ENCODE measurements around the gene PGM3. TPM values are rescaled to one million over a fixed set of nuclear protein-coding genes. Genes with fewer than 3 reads are reported as not detected.

The PGM3 gene
- total RNA-seq, 1 experiment from 2014 or later: 36.9 TPM

DNA sequence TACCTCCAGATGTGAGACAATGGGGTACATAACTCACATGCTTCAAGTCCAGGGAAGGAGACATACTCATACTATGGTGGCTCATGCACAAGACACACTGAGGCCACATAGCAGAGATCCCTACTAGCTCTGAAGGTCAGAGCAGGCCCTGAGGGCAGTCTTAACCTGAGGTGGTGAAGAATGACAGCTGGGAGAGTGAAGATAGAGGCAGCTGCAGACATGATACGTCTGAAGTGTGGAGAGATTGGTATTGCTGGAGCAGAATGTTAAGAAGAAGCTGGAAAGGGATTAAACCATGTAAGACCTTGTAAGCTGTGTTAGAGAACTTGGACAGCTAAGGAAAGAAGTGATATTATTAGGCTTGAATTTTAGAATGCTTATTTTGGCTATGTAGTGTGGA, 32.9 kb downstream of the PGM3 start:
- peaks cover 3% of the 10 kb centered on the region; the same call in 1 of the 2 replicates for H3K36me3 ChIP-seq (replicated peaks; ENCODE audit: control insufficient read depth, insufficient read depth, low read length)
- H3K27me3 ChIP-seq (ENCODE audit: control insufficient read depth, insufficient read depth, low read length): no peaks in the 10 kb centered on the region
- no peak for DNase-seq
- H3K4me3 ChIP-seq (ENCODE audit: insufficient read depth, low read depth, low read length): no peak overlapping the region

DNA sequence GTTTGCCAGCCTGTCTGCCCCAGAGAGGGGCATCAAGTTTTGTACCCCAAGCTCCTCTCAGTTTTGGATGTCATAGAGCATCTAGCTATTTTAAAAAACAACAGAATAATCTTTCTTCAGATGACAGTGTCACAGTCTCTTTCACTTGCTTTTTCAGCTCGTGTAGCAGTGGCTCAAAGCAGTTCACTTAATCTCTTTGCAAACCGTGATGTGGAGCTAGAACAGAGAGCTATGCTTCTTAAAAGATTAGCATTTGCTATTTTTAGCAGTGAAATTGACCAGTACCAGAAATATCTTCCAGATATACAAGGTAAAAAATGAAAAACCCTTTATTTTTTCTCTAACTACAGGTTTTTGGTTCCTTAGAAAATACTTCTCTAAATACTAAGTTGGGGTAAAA, 37.3 kb downstream of the PGM3 start:
- Histone ChIP-seq H3K36me3 (replicated peaks; ENCODE audit: control insufficient read depth, insufficient read depth, low read length) (peaks cover 5% of the 10 kb centered on the region), H3K27me3 (ENCODE audit: control insufficient read depth, insufficient read depth, low read length) (no peaks in the 10 kb centered on the region), H3K4me3 (ENCODE audit: insufficient read depth, low read depth, low read length) (no peak overlapping the region)
- DNase-seq: no peak

DNA sequence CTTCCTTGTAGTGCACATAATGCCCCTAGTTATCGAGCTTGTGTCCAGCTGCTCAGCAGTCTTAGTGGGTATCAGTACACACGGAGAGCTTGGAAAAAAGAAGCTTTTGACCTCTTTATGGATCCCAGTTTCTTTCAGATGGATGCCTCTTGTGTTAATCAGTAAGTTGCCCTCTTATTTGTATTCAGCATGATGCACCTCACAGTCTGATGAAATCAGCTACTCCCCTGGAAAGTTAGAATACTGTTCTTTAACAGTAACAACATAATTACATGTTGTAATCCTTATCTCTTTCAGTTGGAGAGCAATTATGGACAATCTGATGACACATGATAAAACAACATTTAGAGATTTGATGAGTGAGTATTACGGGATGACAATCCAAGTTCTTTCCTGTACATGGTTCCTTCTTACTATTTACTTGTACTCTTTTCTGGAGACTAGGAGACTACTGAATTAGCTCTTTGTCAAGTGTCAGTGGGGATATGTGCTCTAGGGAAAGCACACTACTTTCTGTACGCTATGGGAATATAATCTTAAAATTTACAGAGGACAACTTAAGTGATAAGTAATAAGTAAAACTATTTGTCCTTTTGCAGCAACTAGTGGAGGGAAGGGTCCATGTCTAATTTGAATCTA, 39.1 kb downstream of the PGM3 start:
- Histone ChIP-seq H3K27me3 (ENCODE audit: control insufficient read depth, insufficient read depth, low read length) (no peaks in the 10 kb centered on the region), H3K4me3 (ENCODE audit: insufficient read depth, low read depth, low read length) (no peak overlapping the region), H3K36me3 (replicated peaks; ENCODE audit: control insufficient read depth, insufficient read depth, low read length) (peaks cover 3% of the 10 kb centered on the region; the same call in 1 of the 2 replicates)
- DNase-seq: no peak

DNA sequence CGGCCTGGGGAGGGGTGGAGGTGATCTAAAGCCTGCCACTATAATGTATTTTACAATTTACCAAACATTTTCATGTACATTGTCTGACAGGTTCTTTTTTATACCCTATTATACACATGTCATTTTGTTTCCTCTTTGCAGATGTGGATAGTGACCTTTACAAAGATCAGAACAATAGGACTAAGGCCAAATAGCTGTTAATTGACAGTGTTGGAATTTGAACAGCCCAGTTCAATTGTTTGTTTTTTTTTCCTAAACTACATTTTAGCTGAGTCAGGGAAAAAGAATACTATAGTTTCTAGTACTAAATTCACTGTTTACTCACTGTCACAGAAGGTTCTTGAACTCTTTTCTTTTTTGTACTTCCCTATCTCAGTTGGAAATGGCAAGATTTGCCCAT, 40.2 kb downstream of the PGM3 start:
- Histone ChIP-seq H3K27me3 (ENCODE audit: control insufficient read depth, insufficient read depth, low read length) (no peaks in the 10 kb centered on the region), H3K4me3 (ENCODE audit: insufficient read depth, low read depth, low read length) (no peak overlapping the region)
- DNase-seq: no peak

GRCh38 chr6:83151114-83151513, 42.0 kb downstream of the PGM3 start:
- H3K27me3 ChIP-seq (ENCODE audit: control insufficient read depth, insufficient read depth, low read length): no peaks in the 10 kb centered on the region
- DNase-seq: no peak
- peaks cover 1% of the 10 kb centered on the region; the same call in 1 of the 2 replicates for H3K36me3 ChIP-seq (replicated peaks; ENCODE audit: control insufficient read depth, insufficient read depth, low read length)
- H3K4me3 ChIP-seq (ENCODE audit: insufficient read depth, low read depth, low read length): no peak overlapping the region

More for the DNA sequence above, 40.2 kb downstream of the PGM3 start:
- peaks cover 3% of the 10 kb centered on the region; the same call in 1 of the 2 replicates for H3K36me3 ChIP-seq (replicated peaks; ENCODE audit: control insufficient read depth, insufficient read depth, low read length)

GRCh38 chr6:83138758-83139157, 54.3 kb downstream of the PGM3 start:
- H3K36me3 ChIP-seq (replicated peaks; ENCODE audit: control insufficient read depth, insufficient read depth, low read length): peaks cover 2% of the 10 kb centered on the region
- H3K4me3 ChIP-seq (ENCODE audit: insufficient read depth, low read depth, low read length): no peak overlapping the region
- DNase-seq: no peak
- H3K27me3 ChIP-seq (ENCODE audit: control insufficient read depth, insufficient read depth, low read length): no peaks in the 10 kb centered on the region

- no peaks in the 10 kb centered on the region for H3K27me3 ChIP-seq (ENCODE audit: control insufficient read depth, insufficient read depth, low read length)
- peaks cover 2% of the 10 kb centered on the region for H3K36me3 ChIP-seq (replicated peaks; ENCODE audit: control insufficient read depth, insufficient read depth, low read length)
- no peak overlapping the region for H3K4me3 ChIP-seq (ENCODE audit: insufficient read depth, low read depth, low read length)
- DNase-seq: no peak
Observed at GRCh38 chr6:83138118-83138722, 54.8 kb downstream of the PGM3 start.

- no peaks in the 10 kb centered on the region for H3K27me3 ChIP-seq (ENCODE audit: control insufficient read depth, insufficient read depth, low read length)
- H3K4me3 ChIP-seq (ENCODE audit: insufficient read depth, low read depth, low read length): no peak overlapping the region
- H3K36me3 ChIP-seq (replicated peaks; ENCODE audit: control insufficient read depth, insufficient read depth, low read length): peaks cover 1% of the 10 kb centered on the region; the same call in 1 of the 2 replicates
- no peak for DNase-seq
Observed at GRCh38 chr6:83132121-83132520, 60.9 kb downstream of the PGM3 start.

DNA sequence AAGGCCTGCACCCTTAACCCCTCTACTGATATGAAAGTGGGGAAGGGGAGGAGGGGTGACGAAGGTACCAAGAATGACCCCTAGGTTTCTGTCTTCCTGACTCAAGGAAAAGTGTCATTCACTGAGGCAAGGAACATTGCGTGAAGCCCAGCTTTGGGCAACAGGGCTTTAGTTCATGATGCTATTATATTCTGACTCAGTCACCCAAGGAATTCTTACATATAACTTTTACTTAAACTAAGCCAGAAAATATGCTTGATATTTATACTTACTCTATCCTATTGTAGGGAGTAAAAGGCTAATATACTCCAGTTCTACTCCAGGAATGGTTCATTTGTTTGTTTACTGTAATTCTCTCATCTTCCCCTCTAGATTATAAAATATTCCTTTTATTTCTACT, 65.1 kb downstream of the PGM3 start:
- Histone ChIP-seq H3K27me3 (ENCODE audit: control insufficient read depth, insufficient read depth, low read length) (no peaks in the 10 kb centered on the region), H3K4me3 (ENCODE audit: insufficient read depth, low read depth, low read length) (no peak overlapping the region), H3K36me3 (replicated peaks; ENCODE audit: control insufficient read depth, insufficient read depth, low read length) (peaks cover 3% of the 10 kb centered on the region; the same call in 1 of the 2 replicates)
- no peak for DNase-seq

GRCh38 chr6:83127258-83127657, 65.8 kb downstream of the PGM3 start:
- DNase-seq: no peak
- H3K4me3 ChIP-seq (ENCODE audit: insufficient read depth, low read depth, low read length): no peak overlapping the region
- no peaks in the 10 kb centered on the region for H3K27me3 ChIP-seq (ENCODE audit: control insufficient read depth, insufficient read depth, low read length)
- H3K36me3 ChIP-seq (replicated peaks; ENCODE audit: control insufficient read depth, insufficient read depth, low read length): peaks cover 3% of the 10 kb centered on the region; the same call in 1 of the 2 replicates

- Histone ChIP-seq H3K4me3 (ENCODE audit: insufficient read depth, low read depth, low read length) (no peak overlapping the region), H3K36me3 (replicated peaks; ENCODE audit: control insufficient read depth, insufficient read depth, low read length) (peaks cover 3% of the 10 kb centered on the region; the same call in 1 of the 2 replicates), H3K27me3 (ENCODE audit: control insufficient read depth, insufficient read depth, low read length) (no peaks in the 10 kb centered on the region)
- no peak for DNase-seq
Observed at GRCh38 chr6:83126807-83127206, 66.3 kb downstream of the PGM3 start.

DNA sequence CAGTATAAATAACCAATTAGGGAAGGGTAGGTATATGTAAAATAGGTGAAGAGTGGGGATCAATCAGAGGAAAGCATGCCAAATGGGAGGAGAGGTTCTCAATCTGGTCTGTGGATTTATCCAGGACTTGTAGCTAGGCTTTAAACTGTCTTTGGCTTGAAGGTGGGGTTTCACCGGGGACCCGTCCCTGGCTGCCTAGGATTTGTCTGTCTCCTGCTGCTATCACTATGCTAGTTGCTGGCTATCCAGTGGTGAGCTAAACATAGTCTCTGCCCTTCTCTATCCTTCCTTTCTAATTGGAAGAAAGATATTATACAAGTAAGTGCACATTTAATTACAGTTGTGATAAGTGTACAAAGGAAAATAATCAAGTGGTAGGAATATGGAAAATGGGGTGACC, 66.8 kb downstream of the PGM3 start:
- Histone ChIP-seq H3K36me3 (replicated peaks; ENCODE audit: control insufficient read depth, insufficient read depth, low read length) (peaks cover 3% of the 10 kb centered on the region; the same call in 1 of the 2 replicates), H3K27me3 (ENCODE audit: control insufficient read depth, insufficient read depth, low read length) (no peaks in the 10 kb centered on the region), H3K4me3 (ENCODE audit: insufficient read depth, low read depth, low read length) (no peak overlapping the region)
- no peak for DNase-seq

DNA sequence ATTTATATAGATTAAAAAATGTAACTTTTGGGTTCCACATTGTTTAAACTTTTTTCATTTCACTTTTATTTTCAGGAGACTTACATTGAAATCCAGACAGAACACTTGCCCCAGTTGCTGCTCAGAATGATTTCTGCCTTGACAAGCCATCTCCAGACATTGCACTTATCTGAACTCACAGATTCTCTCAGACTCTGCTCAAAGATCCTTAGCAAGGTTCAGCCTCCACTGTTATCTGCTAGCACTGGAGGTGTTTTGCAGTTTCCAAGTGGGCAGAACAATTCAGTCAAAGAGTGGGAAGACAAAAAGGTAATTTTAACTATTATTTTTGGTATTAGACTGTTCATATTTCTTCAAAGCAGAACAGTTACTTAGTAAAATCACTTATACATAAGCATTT, 67.6 kb downstream of the PGM3 start:
- Histone ChIP-seq H3K36me3 (replicated peaks; ENCODE audit: control insufficient read depth, insufficient read depth, low read length) (peaks cover 3% of the 10 kb centered on the region; the same call in 1 of the 2 replicates), H3K4me3 (ENCODE audit: insufficient read depth, low read depth, low read length) (no peak overlapping the region), H3K27me3 (ENCODE audit: control insufficient read depth, insufficient read depth, low read length) (no peaks in the 10 kb centered on the region)
- no peak for DNase-seq

- H3K36me3 ChIP-seq (replicated peaks; ENCODE audit: control insufficient read depth, insufficient read depth, low read length): peaks cover 2% of the 10 kb centered on the region; the same call in 1 of the 2 replicates
- no peak for DNase-seq
- H3K27me3 ChIP-seq (ENCODE audit: control insufficient read depth, insufficient read depth, low read length): no peaks in the 10 kb centered on the region
Observed at GRCh38 chr6:83124553-83124952, 68.5 kb downstream of the PGM3 start.

GRCh38 chr6:83119742-83120300, 73.2 kb downstream of the PGM3 start:
- DNase-seq: no peak
- Histone ChIP-seq H3K4me3 (ENCODE audit: insufficient read depth, low read depth, low read length) (no peak overlapping the region), H3K36me3 (replicated peaks; ENCODE audit: control insufficient read depth, insufficient read depth, low read length) (0 out of 2 replicates have a peak, but pooled peaks cover 2% of the 10 kb centered on the region), H3K27me3 (ENCODE audit: control insufficient read depth, insufficient read depth, low read length) (no peaks in the 10 kb centered on the region)

More at GRCh38 chr6:83124553-83124952, 68.5 kb downstream of the PGM3 start:
- H3K4me3 ChIP-seq (ENCODE audit: insufficient read depth, low read depth, low read length): no peak overlapping the region

Data from H7 (cell line).